ELR (cell line): ENCODE data around the gene ADGRF5.

ENCODE experiments used
- DNase-seq: peaks from one replicate; pipeline ENCODE4 v3.0.0-alpha.2; 2015; ENCODE audit warnings: low read depth

The ADGRF5 gene

GRCh38 chr6:46930331-46930730 lies 8.6 kb upstream of the ADGRF5 start:
- no peak for DNase-seq

DNA sequence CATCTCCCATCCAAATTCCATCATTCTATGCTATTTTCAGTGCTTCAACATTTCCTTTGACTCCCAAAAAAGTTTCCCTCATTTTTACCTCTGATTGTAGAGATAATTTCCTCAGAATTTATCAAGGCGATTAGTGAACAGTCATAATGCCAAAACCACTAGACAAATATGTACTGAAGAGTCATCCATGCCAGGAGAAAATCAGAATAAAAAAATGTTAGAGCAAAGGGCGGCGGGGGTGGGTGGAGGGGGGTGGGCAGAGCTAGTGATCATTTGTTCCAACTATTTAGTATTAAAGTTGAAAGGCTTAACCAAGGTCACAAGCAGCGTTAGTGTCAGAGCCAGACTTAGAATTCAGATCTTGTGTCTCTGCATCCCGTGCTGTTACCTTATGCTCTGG lies 5.3 kb upstream of the ADGRF5 start:
- peak; percentile 42 for DNase-seq

- peak; percentile 77 for DNase-seq
Observed at GRCh38 chr6:46926481-46926880, 4.7 kb upstream of the ADGRF5 start.

DNA sequence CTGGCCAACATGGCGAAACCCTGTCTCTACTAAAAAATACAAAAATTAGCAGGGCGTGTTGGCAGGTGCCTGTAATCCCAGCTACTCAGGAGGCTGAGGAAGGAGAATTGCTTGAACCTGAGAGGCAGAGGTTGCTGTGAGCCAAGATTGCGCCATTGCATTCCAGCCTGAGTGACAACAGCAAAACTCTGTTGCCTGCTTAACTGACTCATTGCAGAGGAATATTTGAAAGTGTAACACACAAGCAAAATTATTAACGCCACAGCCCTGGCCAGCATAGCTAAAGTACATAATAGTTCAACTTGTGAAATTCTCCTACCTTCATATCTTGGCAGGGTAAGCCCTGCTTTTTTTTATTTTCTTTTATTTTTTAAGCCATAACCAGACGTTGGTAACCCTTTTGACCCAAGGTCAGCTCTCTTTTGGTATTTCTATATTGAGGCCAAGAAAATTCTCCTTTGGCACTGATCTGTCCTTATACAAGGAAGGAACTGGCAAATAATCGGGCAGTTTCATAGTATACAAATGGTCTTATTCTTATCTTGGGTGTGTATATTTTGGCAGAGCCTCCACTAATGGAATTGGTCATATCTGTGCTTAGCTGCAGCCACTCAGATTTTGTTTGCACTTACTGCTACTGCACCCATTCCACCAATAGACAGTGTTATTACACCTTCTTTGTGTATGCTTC lies 4.0 kb upstream of the ADGRF5 start:
- DNase-seq, result peak; percentile 83

- DNase-seq, result no peak
Observed at GRCh38 chr6:46923476-46923875, 1.7 kb upstream of the ADGRF5 start.

GRCh38 chr6:46921059-46921458 lies 679 bp downstream of the ADGRF5 start:
- no peak for DNase-seq

DNA sequence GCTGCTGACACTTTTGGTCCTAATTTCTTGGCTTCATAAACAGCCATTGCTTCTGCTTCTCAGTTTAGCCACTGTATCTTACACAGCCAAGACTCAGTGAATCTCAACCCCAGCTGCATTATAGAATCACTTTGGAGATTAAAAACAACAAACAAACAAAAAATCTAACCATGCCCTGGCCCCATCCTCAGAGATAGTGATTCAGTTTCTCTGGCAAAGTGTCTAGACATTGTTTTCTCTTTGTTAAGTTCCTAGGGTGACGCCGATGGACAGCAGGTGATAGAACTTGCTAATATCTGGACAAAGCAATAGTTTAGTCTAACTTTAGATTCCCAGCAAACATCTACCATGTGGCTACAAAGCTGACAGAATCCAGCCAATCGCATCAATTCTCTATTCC lies 2.9 kb downstream of the ADGRF5 start:
- DNase-seq, result no peak

- no peak for DNase-seq
Observed at GRCh38 chr6:46917002-46917545, 4.7 kb downstream of the ADGRF5 start.

GRCh38 chr6:46915866-46916265 lies 5.9 kb downstream of the ADGRF5 start:
- DNase-seq, result no peak

DNA sequence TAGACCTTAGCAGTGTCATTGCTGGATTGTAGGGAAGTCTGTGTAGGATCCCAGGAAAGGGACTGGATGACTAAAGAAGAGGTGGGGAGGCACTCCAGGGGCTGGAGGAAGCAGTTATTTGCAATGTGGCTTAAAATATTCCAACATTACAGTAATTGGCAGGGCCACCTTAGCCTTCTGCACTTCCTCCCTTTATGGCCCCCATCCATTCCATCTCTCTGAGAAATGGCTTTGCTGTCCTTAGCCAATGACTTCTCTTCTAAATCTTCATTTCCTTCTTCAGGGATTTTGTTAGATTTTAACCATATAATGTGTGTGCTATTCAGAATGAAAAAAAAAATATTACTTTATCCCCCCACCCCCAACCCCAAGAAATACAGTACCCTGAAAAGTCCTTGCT lies 6.4 kb downstream of the ADGRF5 start:
- no peak for DNase-seq

DNA sequence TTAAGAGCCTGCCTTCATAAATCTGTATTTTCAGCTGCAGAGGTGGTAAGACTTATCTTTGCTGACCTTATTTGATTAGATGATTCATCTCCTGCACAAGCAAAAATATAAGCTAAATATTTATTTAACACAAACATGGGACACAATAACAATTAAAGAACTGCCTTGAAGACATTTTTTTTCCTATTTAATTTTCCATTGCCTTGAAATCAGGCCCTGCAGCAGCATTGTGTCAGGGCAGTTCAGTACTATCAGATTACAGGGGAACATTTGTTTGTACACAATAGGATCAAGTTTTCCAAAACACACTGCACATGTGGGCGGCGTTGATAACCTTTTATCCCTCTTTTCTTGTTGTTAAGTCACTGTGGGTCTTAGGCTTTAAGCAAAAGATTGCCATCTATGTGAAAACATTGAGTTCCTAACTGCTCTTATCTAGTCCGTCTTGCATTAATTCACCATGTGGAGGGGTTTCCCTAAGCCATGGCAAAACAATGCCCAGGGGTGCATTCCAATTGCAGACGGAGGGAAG lies 7.4 kb downstream of the ADGRF5 start:
- no peak for DNase-seq

- DNase-seq, result peak; percentile 3
Observed at GRCh38 chr6:46909371-46909770, 12.4 kb downstream of the ADGRF5 start.

DNA sequence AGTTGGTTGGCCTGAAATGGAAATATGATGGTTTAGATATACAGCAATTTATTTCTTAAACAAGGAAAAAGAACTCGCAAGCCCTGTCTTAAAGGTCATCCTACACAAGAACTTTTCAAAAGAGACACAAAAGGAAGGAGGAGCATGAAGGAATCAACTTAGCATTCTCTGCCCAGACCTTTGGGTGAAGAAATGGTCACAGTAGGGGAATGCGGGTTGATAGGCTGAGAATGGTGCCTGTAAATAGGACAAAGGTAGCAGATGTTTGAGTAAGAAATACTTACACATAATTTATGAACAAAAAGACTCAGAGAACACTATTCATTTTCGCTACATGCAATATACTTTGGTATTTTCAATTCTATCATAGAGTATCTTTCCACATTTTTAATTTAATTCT lies 15.0 kb downstream of the ADGRF5 start:
- no peak for DNase-seq

DNA sequence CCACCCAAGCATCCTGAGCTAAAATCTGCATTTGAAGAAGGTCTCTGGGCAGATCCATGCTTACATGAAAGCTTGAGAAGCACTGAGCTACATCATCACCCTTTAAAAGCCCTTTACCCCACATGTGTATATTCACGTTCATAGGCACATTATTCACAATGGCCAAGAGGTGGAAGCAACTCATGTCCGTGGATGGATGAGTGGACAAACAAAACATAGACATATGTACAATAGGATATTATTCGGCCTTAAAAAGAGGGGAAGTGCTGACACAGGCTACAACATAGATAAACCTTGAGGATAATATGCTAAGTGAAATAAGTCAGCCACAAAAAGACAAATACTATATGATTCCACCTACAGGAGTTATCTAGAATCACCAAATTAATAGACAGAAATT lies 17.6 kb downstream of the ADGRF5 start:
- no peak for DNase-seq

GRCh38 chr6:46903175-46903574 lies 18.6 kb downstream of the ADGRF5 start:
- DNase-seq, result peak; percentile 6

- DNase-seq, result no peak
Observed at GRCh38 chr6:46901882-46902314, 19.8 kb downstream of the ADGRF5 start.

- no peak for DNase-seq
Observed at GRCh38 chr6:46900266-46900665, 21.5 kb downstream of the ADGRF5 start.

DNA sequence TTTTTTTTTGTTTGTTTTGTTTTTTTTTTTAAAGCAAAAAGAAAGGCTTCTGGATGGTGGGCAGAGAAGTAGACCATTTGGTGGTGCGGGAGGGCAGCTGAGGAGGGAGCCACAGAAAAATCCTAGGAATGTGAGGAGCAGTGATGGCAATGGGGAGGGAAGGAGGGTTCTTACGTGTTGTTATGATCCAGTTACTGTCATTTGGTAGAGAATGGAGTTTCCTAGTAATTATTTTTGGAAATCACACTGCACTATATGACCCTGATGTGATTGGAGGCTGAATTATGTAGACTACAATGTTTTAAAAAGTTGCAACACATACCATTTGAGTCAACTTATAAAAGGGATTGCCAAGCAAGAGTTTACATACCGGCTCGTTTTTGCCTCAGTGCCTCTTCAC lies 22.1 kb downstream of the ADGRF5 start:
- no peak for DNase-seq

DNA sequence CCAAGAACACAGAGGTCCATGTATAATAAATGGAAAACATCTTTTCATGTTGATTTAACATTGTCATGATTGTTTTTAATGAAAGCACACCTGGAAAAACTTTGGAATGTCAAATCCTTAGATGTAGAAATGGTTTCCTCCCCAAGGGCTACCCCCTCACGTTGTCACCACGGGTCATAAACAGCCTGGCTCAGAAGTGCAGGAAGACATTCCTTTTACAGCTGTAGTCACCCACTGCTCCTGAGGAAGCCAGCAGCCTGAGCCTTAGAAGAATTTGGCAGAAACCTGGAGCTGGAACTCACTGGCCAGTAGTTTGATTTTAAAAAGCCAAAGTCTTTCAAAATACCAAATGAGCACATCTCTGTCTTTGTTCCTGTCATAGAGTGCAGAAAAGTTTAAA lies 23.7 kb downstream of the ADGRF5 start:
- no peak for DNase-seq

DNA sequence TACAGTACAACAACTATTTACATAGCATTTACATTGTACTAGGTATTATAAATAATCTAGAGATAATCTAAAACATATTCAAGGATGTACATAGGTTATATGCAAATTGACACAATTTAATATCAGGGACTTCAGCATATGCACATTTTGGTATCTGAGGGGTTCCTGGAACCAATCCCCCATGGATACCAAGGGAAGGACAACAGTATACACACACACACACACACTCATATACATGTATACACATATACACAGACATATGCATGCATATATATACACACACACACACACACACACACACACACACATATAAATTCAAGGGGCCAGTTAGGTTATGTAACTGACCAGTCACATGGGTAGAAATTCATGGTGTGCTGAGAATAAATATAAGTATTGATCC lies 24.9 kb downstream of the ADGRF5 start:
- DNase-seq, result no peak

DNA sequence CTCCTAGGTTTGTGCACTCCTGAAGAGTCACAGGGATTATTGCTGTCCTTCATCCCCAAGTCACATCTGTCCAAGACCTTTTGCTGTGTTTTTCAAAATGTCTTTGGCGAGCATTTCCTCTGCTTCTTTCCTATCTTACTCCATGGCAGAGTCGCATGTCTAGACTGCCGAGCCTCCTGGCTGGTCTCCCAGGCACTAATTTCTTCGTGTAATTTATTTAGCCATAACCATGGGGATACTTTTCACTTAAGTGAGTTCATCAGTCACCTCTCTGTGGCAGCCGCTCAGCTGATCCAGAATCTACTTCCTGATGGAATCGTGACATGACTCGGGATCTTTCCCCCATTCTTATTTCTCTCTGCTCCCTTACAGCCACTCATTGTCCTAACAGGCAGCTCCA lies 25.8 kb downstream of the ADGRF5 start:
- DNase-seq, result no peak

DNA sequence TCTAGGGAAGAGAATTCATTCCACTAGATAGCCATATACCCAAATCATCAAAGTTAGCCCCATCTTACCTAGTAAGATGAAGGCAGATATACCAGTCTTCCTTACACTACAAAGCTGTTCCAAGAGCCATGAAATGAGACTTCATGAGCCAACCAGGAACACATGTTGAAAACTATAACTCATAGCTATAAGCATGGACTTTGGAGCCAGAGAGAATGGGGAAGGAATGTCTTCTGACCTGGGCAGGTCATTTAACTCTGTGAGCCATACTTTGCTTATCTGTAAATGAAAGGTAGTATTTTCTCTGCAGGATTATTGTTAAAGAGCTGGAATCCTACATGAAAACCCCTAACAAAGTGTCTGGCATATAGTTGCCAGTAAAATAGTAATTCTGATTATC lies 27.3 kb downstream of the ADGRF5 start:
- DNase-seq, result no peak

GRCh38 chr6:46893648-46894047 lies 28.1 kb downstream of the ADGRF5 start:
- DNase-seq, result no peak

DNA sequence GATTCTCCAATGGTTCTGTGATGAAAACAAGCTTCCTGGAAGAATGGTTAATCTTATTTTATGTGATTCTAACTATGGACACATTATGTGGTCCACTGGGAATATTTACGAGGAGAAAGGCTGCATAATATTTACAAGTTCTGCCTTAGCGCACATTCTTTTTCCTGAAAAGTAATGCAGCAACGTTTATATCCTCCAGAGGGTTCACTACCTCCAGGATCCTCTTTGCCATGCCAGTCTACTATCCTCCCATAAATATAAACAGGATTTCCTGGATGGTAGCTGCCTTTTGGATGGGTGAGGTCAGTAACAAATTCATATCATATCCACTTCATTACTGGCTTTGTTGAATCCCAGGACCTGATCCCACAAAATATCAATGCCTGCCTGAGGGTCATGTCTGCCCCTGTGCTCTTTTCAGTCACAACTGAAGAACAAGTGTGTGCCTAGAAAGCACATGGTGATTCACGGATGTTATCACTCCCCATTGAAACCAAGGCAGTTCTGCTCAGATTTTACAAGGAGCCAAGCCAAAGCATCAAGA lies 30.4 kb downstream of the ADGRF5 start:
- peak; percentile 34 for DNase-seq
